GM13976 (cell line): ENCODE data around the gene DOCK4.

Source experiments
- DNase-seq: peaks from one replicate; pipeline ENCODE4 v3.0.0; 2012; ENCODE audit warnings: low spot score
- in situ Hi-C: fragments of 300-500 bp; cut with MboI; formaldehyde crosslinking; loops from one replicate; pipeline ENCODE4 v1.12.0; 2022; ENCODE audit warnings: low sequenced_read_pairs, mixed read lengths, inconsistent platforms; ENCODE audit not compliant: unreplicated experiment
- TF ChIP-seq, protein P1 (sequence below): IDR thresholded peaks from 2 replicates; pipeline ENCODE4 v1.5.1; 2012; ENCODE audit warnings: borderline replicate concordance, mild to moderate bottlenecking; ENCODE audit not compliant: insufficient read depth; ENCODE audit errors: extremely low read depth, missing control alignments, control extremely low read depth

The DOCK4 gene

GRCh38 chr7:112110651-112111050 lies 95.5 kb downstream of the DOCK4 start:
- TF ChIP-seq, protein P1, sequence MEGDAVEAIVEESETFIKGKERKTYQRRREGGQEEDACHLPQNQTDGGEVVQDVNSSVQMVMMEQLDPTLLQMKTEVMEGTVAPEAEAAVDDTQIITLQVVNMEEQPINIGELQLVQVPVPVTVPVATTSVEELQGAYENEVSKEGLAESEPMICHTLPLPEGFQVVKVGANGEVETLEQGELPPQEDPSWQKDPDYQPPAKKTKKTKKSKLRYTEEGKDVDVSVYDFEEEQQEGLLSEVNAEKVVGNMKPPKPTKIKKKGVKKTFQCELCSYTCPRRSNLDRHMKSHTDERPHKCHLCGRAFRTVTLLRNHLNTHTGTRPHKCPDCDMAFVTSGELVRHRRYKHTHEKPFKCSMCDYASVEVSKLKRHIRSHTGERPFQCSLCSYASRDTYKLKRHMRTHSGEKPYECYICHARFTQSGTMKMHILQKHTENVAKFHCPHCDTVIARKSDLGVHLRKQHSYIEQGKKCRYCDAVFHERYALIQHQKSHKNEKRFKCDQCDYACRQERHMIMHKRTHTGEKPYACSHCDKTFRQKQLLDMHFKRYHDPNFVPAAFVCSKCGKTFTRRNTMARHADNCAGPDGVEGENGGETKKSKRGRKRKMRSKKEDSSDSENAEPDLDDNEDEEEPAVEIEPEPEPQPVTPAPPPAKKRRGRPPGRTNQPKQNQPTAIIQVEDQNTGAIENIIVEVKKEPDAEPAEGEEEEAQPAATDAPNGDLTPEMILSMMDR = no peak
- in situ Hi-C loops = no loop called here
- DNase-seq = no peak

GRCh38 chr7:112110175-112110574 lies 96.0 kb downstream of the DOCK4 start:
- in situ Hi-C loops = no loop called here
- no peak for DNase-seq
- TF ChIP-seq, protein P1 = no peak

DNA sequence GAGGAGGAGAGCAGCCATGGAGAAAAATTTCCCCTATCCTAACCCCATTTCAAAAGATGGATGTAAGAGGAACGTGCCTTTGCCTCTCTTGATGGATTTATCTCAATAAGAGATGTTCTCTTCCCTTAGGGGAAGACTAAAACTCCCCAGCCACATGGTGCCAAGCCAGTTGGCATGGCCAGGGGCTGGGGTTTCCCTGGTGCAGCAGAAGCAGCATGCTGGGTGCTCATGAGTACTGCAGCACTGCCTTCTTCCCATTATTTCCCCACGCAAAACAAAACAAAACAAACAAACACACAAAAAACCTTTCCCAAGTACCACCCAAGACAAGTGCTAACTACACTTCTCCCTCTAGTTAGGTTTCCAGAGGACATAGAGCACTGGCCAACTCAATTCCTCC lies 97.2 kb downstream of the DOCK4 start:
- in situ Hi-C loops = no loop called here
- TF ChIP-seq, protein P1 = no peak
- DNase-seq = no peak

DNA sequence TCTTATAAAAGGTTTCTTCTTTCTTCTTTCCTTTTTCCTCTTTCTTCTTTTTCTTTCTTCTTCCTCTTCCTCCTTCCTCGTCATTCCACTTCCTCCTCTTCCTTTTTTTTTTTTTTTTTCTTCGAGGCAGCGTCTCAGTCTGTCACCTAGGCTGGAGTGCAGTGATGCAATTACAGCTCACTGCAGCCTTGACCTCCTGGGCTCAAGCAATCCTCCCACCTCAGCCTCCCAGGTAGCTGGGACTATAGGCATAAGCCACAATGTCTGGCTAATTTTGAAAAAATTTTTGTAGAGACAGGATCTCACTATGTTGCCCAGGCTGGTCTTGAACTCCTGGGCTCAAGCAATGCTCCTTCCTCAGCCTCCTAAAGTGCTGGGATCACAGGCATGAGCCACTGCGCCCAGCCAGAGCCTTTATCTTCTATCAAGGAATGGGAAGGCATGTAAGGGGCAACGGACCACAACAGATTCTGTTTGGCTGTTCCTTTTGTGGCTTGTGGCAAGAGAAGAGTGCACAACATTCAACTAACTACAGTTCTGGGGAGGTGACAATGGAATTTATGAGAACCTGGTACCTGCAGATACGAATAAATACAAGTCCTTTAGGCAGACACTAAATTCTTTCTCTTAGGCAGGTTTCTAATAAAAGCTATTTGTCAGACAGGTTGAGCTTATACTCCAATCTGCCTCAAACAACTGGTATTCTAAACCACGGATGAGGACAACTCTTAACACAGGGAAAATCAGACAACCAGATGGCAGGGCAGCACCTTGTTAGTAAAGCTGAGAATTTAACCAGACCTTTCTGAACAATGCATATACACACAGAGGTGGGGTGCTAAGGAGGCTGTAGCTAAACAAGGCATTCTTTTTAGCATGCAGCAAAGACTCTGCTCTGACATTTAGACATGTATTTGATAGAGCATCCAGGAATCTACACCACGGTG lies 100.3 kb downstream of the DOCK4 start:
- TF ChIP-seq, protein P1 = no peak
- DNase-seq = no peak
- in situ Hi-C loops = no loop called here

DNA sequence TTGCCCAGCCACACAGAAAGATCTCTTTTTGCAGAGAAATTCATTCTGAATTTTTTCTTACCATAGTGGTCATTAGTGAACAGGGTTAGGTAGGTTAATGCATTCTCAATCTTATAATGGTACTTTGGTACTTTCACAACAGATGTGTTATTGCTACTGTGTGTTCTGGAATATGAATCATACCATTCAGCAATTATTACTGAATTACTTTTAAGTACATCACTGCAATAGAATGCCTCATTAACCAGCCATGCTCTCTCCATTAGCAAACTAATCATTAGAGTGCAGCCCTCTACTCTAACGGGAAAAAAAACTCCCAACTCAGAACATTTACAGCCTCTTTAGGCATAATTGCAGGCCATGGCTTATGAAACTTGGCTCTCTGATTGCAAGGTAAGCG lies 102.1 kb downstream of the DOCK4 start:
- TF ChIP-seq, protein P1 = no peak
- DNase-seq = no peak
- in situ Hi-C loops = no loop called here

DNA sequence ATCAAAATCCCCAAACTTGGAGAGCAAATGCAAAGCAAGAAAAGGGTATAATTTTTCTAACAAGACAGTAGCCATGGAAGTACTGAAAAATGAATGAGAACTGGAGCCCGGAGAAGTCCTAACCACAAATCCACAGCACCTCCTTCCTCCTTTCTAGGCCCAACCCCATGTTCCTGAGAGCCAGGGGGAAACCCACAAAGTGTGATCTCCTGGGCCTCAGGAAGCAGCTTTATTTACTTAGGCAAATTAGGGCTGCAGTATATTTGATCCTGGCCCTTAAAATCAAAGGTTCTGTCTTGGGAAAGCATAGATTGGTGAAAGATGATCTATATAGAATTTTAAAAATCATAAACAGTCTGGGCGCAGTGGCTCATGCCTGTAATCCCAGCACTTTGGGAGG lies 103.0 kb downstream of the DOCK4 start:
- TF ChIP-seq, protein P1 = no peak
- in situ Hi-C loops = no loop called here
- no peak for DNase-seq
